B cell (primary cell): ENCODE measurements around the gene TFF1.

ENCODE experiments used
- EZH2 ChIP-seq: IDR thresholded peaks from 2 replicates; pipeline ENCODE4 v1.6.1; 2012; ENCODE audit warnings: borderline replicate concordance, low read depth, mild to moderate bottlenecking, moderate library complexity, low read length; ENCODE audit not compliant: insufficient read depth, poor library complexity, severe bottlenecking
- TF ChIP-seq, protein P1 (sequence below): fragments of 200-600 bp; IDR thresholded peaks from one replicate; pipeline ENCODE4 v1.8.0; 2022; ENCODE audit warnings: antibody characterized with exemption, mild to moderate bottlenecking

DNA sequence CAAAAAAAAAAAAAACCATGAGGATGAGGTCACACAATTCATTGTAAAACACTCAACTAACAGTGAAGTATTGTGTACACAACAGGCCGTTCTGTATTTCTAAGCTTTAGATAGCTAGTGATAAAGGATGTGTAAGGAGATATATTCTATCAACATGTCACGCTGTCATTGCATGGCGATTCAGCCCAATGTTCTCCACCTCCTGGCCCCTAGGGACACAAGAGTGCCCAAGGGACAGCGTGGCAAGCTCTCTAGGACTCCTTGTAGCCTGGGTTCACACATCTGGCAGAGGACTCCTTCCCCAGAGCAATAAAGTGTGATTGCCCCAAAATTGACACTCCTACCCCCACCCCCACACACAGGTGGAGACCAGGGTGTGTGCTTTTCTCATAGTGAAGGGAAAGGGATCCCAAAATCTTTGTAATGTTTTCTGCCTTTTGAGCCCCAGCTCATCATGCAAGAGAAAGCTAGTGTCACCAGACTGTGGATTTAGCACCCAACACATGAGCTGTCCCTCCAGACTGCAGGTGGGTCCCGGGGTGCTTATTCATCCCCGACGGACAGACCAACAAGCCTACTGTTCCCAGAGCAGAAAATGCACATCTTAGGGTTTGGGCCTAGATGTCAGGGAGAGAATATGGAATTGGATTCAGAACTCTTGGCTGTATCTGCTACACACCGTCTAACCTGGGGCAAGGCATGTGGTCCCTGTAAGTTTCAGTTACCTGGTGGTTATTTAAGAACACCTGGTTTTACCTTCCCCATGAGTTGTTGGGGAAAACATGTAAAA lies 18.0 kb upstream of the TFF1 start:
- TF ChIP-seq, protein P1, sequence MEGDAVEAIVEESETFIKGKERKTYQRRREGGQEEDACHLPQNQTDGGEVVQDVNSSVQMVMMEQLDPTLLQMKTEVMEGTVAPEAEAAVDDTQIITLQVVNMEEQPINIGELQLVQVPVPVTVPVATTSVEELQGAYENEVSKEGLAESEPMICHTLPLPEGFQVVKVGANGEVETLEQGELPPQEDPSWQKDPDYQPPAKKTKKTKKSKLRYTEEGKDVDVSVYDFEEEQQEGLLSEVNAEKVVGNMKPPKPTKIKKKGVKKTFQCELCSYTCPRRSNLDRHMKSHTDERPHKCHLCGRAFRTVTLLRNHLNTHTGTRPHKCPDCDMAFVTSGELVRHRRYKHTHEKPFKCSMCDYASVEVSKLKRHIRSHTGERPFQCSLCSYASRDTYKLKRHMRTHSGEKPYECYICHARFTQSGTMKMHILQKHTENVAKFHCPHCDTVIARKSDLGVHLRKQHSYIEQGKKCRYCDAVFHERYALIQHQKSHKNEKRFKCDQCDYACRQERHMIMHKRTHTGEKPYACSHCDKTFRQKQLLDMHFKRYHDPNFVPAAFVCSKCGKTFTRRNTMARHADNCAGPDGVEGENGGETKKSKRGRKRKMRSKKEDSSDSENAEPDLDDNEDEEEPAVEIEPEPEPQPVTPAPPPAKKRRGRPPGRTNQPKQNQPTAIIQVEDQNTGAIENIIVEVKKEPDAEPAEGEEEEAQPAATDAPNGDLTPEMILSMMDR, result no peak
- TF ChIP-seq EZH2, result no peak
